HepG2 (cell line): ENCODE results near the gene MED20. TPM values are rescaled to one million over a fixed set of nuclear protein-coding genes. Genes with fewer than 3 reads are reported as not detected.
A peak's percentile ranks its signal among the peaks of the same experiment; 100 is the strongest.

Experiments used
- GABPA ChIP-seq, 2 experiments: IDR thresholded peaks; 2 replicates each; pipeline ENCODE4 v1.6.1; 2011 to 2016; ENCODE audit warnings: low read depth in 2 of 2, low read length in 1 of 2, missing biosample characterization in 1 of 2, missing genetic modification characterization in 1 of 2
- HOXA9 ChIP-seq: sonication (generic); formaldehyde crosslinking; IDR thresholded peaks from 2 replicates; pipeline ENCODE4 v1.8.1; 2022; ENCODE audit warnings: missing genetic modification reagents, mild to moderate bottlenecking, moderate library complexity, borderline replicate concordance
- KDM5A ChIP-seq: fragments of 200-600 bp; sonication (generic); IDR thresholded peaks from 2 replicates; pipeline ENCODE4 v1.7.0; 2018; ENCODE audit warnings: antibody characterized with exemption, mild to moderate bottlenecking, low read length, borderline replicate concordance
- MBD4 ChIP-seq: IDR thresholded peaks from 2 replicates; pipeline ENCODE4 v1.6.1; 2012; ENCODE audit warnings: low read length, inconsistent platforms, borderline replicate concordance
- NAIF1 ChIP-seq: sonication (generic); formaldehyde crosslinking; IDR thresholded peaks from 2 replicates; pipeline ENCODE4 v1.5.0; 2020; ENCODE audit warnings: mild to moderate bottlenecking, missing genetic modification reagents, borderline replicate concordance
- NCOA5 ChIP-seq: sonication (generic); formaldehyde crosslinking; IDR thresholded peaks from 2 replicates; pipeline ENCODE4 v1.4.0; 2020; ENCODE audit warnings: missing genetic modification reagents
- PAF1 ChIP-seq: IDR thresholded peaks from 2 replicates; pipeline ENCODE4 v1.6.1; 2016; ENCODE audit warnings: missing genetic modification reagents, missing compliant biosample characterization
- PAWR ChIP-seq: sonication (generic); formaldehyde crosslinking; IDR thresholded peaks from 2 replicates; pipeline ENCODE4 v1.4.0; 2020; ENCODE audit warnings: missing genetic modification reagents, mild to moderate bottlenecking, borderline replicate concordance
- PHF5A ChIP-seq: IDR thresholded peaks from one replicate; pipeline ENCODE4 v1.6.1; 2018; ENCODE audit warnings: low read depth, missing genetic modification reagents; ENCODE audit not compliant: unreplicated experiment
- SMC3 ChIP-seq: IDR thresholded peaks from 2 replicates; pipeline ENCODE4 v1.6.1; 2011; ENCODE audit warnings: low read length, improper control_type of control experiment
- YY1 ChIP-seq: IDR thresholded peaks from 2 replicates; pipeline ENCODE4 v1.6.1; 2011; ENCODE audit warnings: low read length, low read depth, moderate library complexity, mild to moderate bottlenecking; ENCODE audit not compliant: insufficient read depth, insufficient replicate concordance
- ZFP82 ChIP-seq: sonication (generic); formaldehyde crosslinking; IDR thresholded peaks from 2 replicates; pipeline ENCODE4 v1.5.1; 2020; ENCODE audit warnings: mild to moderate bottlenecking, missing genetic modification reagents, borderline replicate concordance
- ZFYVE20 ChIP-seq: sonication (generic); formaldehyde crosslinking; IDR thresholded peaks from 2 replicates; pipeline ENCODE4 v1.8.0; 2023; ENCODE audit warnings: low read depth, mild to moderate bottlenecking, moderate library complexity, missing genetic modification reagents, borderline replicate concordance
- ZNF34 ChIP-seq: sonication (generic); formaldehyde crosslinking; IDR thresholded peaks from 2 replicates; pipeline ENCODE4 v1.4.0; 2020; ENCODE audit warnings: mild to moderate bottlenecking, missing genetic modification reagents, borderline replicate concordance
- ZNF362 ChIP-seq: sonication (generic); formaldehyde crosslinking; IDR thresholded peaks from 2 replicates; pipeline ENCODE4 v1.4.0; 2020; ENCODE audit warnings: missing genetic modification reagents, mild to moderate bottlenecking, borderline replicate concordance
- ZNF550 ChIP-seq: sonication (generic); formaldehyde crosslinking; IDR thresholded peaks from 2 replicates; pipeline ENCODE4 v1.4.0; 2020; ENCODE audit warnings: mild to moderate bottlenecking, missing genetic modification reagents, borderline replicate concordance
- ZNF557 ChIP-seq: sonication (generic); formaldehyde crosslinking; IDR thresholded peaks from 2 replicates; pipeline ENCODE4 v1.4.0; 2020; ENCODE audit warnings: missing genetic modification reagents
- ZNF569 ChIP-seq: sonication (generic); formaldehyde crosslinking; IDR thresholded peaks from 2 replicates; pipeline ENCODE4 v1.5.0; 2020; ENCODE audit warnings: mild to moderate bottlenecking, missing genetic modification reagents, moderate library complexity, borderline replicate concordance
- ZNF652 ChIP-seq: IDR thresholded peaks from 2 replicates; pipeline ENCODE4 v1.6.1; 2016; ENCODE audit warnings: low read depth, borderline replicate concordance
- ZNF7 ChIP-seq: IDR thresholded peaks from 2 replicates; pipeline ENCODE4 v1.6.1; 2016; ENCODE audit warnings: missing biosample characterization, missing genetic modification reagents
- ZNF709 ChIP-seq: sonication (generic); formaldehyde crosslinking; IDR thresholded peaks from 2 replicates; pipeline ENCODE4 v1.5.0; 2020; ENCODE audit warnings: mild to moderate bottlenecking, missing genetic modification reagents
- ZNF740 ChIP-seq: sonication (generic); formaldehyde crosslinking; IDR thresholded peaks from 2 replicates; pipeline ENCODE4 v1.4.0; 2020; ENCODE audit warnings: missing genetic modification reagents
- polyA plus RNA-seq, 8 experiments: library from polyadenylated mRNA; depleted of rRNA in 3 of 8; stranded (reverse) in 7 of 8; unstranded in 1 of 8; fragments of >200 nt; fragmentation: Illumina TruSeq in 4 of 8; extraction: Trizol in 4 of 8; gene quantifications; 2 replicates each; pipeline versions ENCODE4 v1.2.1 to v1.2.3, GENCODE V29; 2011 to 2016; ENCODE audit warnings: low read depth in 4 of 8, missing spikeins in 1 of 8, mixed read lengths in 1 of 8; ENCODE audit not compliant: insufficient read depth in 1 of 8
- total RNA-seq, 5 experiments: library from RNA; depleted of rRNA; stranded (reverse); fragments of >200 nt; fragmentation: Illumina TruSeq; extraction: Trizol; gene quantifications; 2 replicates each; pipeline ENCODE4 v1.2.3, GENCODE V29; 2016; ENCODE audit warnings: low read depth in 1 of 5
- TF ChIP-seq, protein P1 (sequence below): sonication (generic); formaldehyde crosslinking; IDR thresholded peaks from 2 replicates; pipeline ENCODE4 v1.4.0; 2020; ENCODE audit warnings: missing genetic modification reagents
- TF ChIP-seq, protein P2 (sequence below): IDR thresholded peaks from 2 replicates; pipeline ENCODE4 v1.6.1; 2016
- TF ChIP-seq, protein P3 (sequence below): sonication (generic); formaldehyde crosslinking; IDR thresholded peaks from 2 replicates; pipeline ENCODE4 v1.8.1; 2023; ENCODE audit warnings: missing genetic modification reagents, mild to moderate bottlenecking, borderline replicate concordance
- TF ChIP-seq, protein P4 (sequence below): sonication (generic); IDR thresholded peaks from 2 replicates; pipeline ENCODE4 v1.6.1; 2016; ENCODE audit warnings: low read depth, borderline replicate concordance
- TF ChIP-seq, protein P5 (sequence below): IDR thresholded peaks from 2 replicates; pipeline ENCODE4 v1.6.1; 2016; ENCODE audit warnings: missing genetic modification reagents, missing compliant biosample characterization

The MED20 gene
- total and polyA plus RNA-seq, 2 of the 13 experiments (the other 11 are each of a cell fraction or from before 2014, with no cell fraction given): 28.1 to 41.1 TPM

GRCh38 chr6:41921712-41921998, 716 bp upstream of the MED20 start (continued):
- TF ChIP-seq ZNF569 (CRISPR knock-in tag) (no peak), ZNF740 (CRISPR knock-in tag) (no peak), PHF5A (CRISPR knock-in tag) (no peak), ZNF652 (no peak), PAWR (CRISPR knock-in tag) (no peak), ZNF709 (CRISPR knock-in tag) (peak; percentile 42; the same call in 1 of the 2 replicates), MBD4 (no peak), KDM5A (peak; percentile 8; the same call in 1 of the 2 replicates), ZNF557 (CRISPR knock-in tag) (no peak), ZNF34 (no peak), ZNF362 (0 out of 2 replicates have a peak, but pooled peaks have one; percentile 36), NCOA5 (CRISPR knock-in tag) (no peak), ZFP82 (CRISPR knock-in tag) (no peak), PAF1 (CRISPR knock-in tag) (no peak), HOXA9 (no peak), ZNF7 (no peak), YY1 (no peak), NAIF1 (no peak), ZNF550 (no peak), SMC3 (no peak), ZFYVE20 (CRISPR knock-in tag) (no peak), GABPA (IDR thresholded peaks at IDR 0.05; ENCODE audit: low read depth, low read length) (no peak), GABPA (CRISPR knock-in tag; IDR thresholded peaks at IDR 0.05; ENCODE audit: low read depth) (no peak)
- TF ChIP-seq, protein P1, sequence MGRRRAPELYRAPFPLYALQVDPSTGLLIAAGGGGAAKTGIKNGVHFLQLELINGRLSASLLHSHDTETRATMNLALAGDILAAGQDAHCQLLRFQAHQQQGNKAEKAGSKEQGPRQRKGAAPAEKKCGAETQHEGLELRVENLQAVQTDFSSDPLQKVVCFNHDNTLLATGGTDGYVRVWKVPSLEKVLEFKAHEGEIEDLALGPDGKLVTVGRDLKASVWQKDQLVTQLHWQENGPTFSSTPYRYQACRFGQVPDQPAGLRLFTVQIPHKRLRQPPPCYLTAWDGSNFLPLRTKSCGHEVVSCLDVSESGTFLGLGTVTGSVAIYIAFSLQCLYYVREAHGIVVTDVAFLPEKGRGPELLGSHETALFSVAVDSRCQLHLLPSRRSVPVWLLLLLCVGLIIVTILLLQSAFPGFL (CRISPR knock-in tag): no peak
- TF ChIP-seq, protein P2, sequence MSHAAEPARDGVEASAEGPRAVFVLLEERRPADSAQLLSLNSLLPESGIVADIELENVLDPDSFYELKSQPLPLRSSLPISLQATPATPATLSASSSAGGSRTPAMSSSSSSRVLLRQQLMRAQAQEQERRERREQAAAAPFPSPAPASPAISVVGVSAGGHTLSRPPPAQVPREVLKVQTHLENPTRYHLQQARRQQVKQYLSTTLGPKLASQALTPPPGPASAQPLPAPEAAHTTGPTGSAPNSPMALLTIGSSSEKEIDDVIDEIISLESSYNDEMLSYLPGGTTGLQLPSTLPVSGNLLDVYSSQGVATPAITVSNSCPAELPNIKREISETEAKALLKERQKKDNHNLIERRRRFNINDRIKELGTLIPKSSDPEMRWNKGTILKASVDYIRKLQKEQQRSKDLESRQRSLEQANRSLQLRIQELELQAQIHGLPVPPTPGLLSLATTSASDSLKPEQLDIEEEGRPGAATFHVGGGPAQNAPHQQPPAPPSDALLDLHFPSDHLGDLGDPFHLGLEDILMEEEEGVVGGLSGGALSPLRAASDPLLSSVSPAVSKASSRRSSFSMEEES: no peak
- TF ChIP-seq, protein P3, sequence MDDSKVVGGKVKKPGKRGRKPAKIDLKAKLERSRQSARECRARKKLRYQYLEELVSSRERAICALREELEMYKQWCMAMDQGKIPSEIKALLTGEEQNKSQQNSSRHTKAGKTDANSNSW (CRISPR knock-in tag): no peak
- TF ChIP-seq, protein P4, sequence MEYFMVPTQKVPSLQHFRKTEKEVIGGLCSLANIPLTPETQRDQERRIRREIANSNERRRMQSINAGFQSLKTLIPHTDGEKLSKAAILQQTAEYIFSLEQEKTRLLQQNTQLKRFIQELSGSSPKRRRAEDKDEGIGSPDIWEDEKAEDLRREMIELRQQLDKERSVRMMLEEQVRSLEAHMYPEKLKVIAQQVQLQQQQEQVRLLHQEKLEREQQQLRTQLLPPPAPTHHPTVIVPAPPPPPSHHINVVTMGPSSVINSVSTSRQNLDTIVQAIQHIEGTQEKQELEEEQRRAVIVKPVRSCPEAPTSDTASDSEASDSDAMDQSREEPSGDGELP: no peak
- TF ChIP-seq, protein P5, sequence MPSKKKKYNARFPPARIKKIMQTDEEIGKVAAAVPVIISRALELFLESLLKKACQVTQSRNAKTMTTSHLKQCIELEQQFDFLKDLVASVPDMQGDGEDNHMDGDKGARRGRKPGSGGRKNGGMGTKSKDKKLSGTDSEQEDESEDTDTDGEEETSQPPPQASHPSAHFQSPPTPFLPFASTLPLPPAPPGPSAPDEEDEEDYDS: no peak
